ENCODE measurements around the gene SPAG5. TPM values are rescaled to one million over a fixed set of nuclear protein-coding genes. Genes with fewer than 3 reads are reported as not detected.

Gene SPAG5
- 26.7 TPM for total RNA-seq

DNA sequence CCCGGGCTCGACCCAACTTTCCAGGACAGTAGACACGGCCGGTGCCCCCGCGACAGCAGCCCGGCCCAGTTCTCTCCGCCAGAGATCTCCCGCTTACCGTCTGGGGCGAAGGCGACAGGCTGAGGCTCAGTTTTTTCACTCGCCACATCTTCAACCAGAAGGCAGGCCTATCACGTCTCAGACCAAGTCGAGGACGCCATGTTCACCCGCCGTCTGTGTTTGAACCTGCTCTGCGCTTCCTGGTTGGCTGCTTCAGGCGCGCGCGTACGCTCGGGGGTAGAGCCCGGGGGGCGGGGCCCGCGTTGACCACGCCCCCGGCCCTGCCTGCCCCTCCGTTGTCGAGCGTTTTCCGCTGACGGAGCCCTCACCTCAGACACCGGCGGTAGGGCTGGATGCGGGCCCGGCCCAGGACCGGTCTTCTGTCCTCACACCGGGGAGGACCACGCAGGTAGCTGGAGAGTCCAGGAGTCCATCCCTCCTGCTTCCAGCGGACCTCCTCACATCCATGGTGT, at the start of gene SPAG5:
TSS of gene SPAG5 (minus strand) at position 227 of the 512 bp plus-strand sequence. CDS start at position 148, 79 bp downstream.

DNA sequence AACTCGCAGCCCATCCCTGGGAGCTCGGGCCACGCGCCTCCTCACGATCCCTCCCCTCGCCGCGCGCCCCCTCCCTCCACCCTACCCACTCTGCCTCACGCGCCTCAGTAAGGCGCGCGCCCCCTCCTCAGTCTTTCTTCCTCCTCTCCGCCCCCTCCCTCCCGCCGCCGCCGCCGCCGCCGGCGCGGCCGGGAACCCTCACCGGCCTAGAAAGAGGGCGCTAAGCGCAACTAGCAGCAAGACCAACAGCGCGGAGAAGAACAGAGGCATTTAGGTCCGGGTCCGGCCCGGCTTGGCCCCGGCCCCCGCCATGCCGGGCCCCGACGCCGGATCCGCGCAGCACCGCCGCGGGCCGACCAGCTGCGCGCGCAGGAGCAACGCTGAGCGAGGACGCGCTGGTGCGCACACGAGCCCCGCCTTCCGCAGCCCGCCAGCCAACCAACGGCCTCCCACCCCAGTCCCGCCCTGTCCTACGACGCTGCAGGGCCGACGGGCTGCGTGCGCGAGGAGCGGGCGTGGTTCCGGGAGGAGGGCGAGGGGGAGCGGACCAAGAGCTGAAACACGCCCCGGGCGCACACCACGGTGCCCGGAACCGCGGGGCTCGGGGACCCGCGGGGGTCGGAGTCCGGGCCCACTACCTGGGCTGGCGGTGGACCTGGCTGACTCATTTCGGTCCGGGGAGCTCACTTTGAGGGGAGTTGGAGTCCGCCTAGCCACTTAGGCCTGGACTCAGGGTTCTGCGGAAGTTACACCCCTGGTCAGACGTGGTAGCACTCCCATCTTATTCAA, 46.2 kb upstream of the SPAG5 start, which contains the start of gene BLTP2:
TSS of gene BLTP2 (minus strand) at position 372 of the 789 bp plus-strand sequence. CDS start at position 270, 102 bp downstream.

DNA sequence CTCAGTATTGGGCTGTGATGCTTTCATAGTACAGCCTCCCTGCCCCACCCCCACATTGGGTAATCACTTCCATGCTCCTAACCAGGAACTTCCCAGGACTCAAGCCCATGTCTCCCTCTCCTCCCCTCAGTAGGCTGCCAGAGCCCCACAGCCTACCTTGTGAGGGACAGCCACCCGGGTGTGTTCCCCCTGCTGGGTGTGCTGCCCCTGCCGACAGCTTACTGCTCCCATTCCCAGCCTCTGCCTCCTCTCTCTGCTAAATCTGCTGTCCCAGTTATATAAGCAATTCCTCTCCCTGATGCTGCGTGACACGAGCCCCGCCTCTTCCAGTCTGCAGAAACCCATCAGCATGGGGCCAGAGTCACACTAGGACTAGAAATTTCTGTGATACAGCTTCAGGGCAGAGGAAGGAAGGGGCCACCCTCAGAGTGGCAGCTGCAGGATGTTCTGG, 15.1 kb upstream of the SPAG5 start, which contains the start of gene RSKR:
TSS of gene RSKR (minus strand) at position 255 of the 451 bp plus-strand sequence. CDS start at position 231, 24 bp downstream.

DNA sequence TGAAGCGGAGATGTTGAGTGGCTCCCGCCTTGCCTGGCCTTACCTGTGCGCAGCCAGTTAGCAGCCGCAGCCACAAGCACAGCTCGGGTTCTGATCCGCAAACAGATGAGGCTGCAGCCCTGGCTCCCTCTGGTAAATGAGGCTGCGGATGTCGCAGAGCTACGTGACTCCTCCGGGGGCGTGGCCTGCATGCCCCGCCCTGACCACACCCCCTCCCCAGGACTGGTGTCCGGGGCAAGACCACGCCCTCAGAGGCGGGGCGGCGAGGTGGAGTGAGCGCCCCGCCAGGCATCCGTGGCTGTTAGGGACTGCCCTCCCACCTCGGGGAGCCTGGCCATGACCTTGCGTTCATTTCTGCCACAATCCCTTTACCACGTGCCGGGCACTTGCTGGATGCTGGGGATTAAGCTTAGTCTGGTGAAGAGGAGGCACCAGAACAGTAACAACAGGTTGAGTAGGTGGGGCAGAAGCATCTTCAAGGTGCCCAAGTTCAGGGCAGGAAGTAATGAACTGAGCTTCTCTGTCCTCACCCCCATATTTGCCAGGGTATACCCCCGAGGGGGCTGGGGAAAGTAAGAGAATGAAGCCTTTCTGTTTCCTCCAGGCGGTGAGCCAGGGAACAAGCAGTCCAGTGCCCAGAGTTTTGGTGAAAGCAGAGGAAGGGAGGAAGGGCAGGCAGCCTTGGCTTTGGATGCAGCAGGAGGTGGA, 21.9 kb downstream of the SPAG5 start, which contains the start of gene ALDOC:
TSS of gene ALDOC (minus strand) at position 138 of the 708 bp plus-strand sequence. CDS start 1,363 bp downstream, outside the sequence.

GRCh38 chr17:28571361-28572122, 27.3 kb downstream of the SPAG5 start, which contains the start of gene PIGS:
Gene PIGS (minus strand): TSS chr17:28571524. CDS start chr17:28571496, 28 bp downstream.

GRCh38 chr17:28552176-28552999, 46.4 kb downstream of the SPAG5 start, which contains the start of gene UNC119:
Gene UNC119 (minus strand): TSS chr17:28552624. CDS start chr17:28552557, 67 bp downstream.

Other genes with a start within 250 kb of the SPAG5 start
- 68.8 TPM for gene POLDIP2, start 241.5 kb downstream of the SPAG5 start, total RNA-seq
- not detected for gene SEBOX, start 233.8 kb downstream of the SPAG5 start, total RNA-seq
- 5.7 TPM for gene VTN, start 228.7 kb downstream of the SPAG5 start, total RNA-seq
- gene SARM1, start 227.3 kb downstream of the SPAG5 start, total RNA-seq: 16.7 TPM
- 8.2 TPM for gene SLC46A1, start 192.8 kb downstream of the SPAG5 start, total RNA-seq
- gene SLC13A2, start 125.4 kb downstream of the SPAG5 start, total RNA-seq: 1.9 TPM
- gene FOXN1, start 92.7 kb downstream of the SPAG5 start, total RNA-seq: 0.23 TPM
- gene UNC119, start 46.4 kb downstream of the SPAG5 start, total RNA-seq: 102 TPM
- 75.0 TPM for gene PIGS, start 27.5 kb downstream of the SPAG5 start, total RNA-seq
- gene ALDOC, start 22.1 kb downstream of the SPAG5 start, total RNA-seq: 15.1 TPM
- gene RSKR, start 15.2 kb upstream of the SPAG5 start, total RNA-seq: 16.0 TPM
- 119 TPM for gene BLTP2, start 46.1 kb upstream of the SPAG5 start, total RNA-seq
- 43.9 TPM for gene SDF2, start 62.9 kb upstream of the SPAG5 start, total RNA-seq
- gene SUPT6H, start 63.2 kb upstream of the SPAG5 start, total RNA-seq: 88.8 TPM
- gene PROCA1, start 112.9 kb upstream of the SPAG5 start, total RNA-seq: 3.3 TPM
- 110 TPM for gene RAB34, start 118.8 kb upstream of the SPAG5 start, total RNA-seq
- gene RPL23A, start 121.0 kb upstream of the SPAG5 start, total RNA-seq: 613 TPM
- 6.1 TPM for gene TLCD1, start 127.2 kb upstream of the SPAG5 start, total RNA-seq
- 7.1 TPM for gene NEK8, start 129.8 kb upstream of the SPAG5 start, total RNA-seq
- 141 TPM for gene TRAF4, start 145.0 kb upstream of the SPAG5 start, total RNA-seq
- gene FAM222B, start 243.8 kb upstream of the SPAG5 start, total RNA-seq: 9.5 TPM

Data from metanephros (tissue), 1 donor.